CD4-positive, alpha-beta T cell (primary cell): ENCODE measurements around the gene GPR4. TPM values are rescaled to one million over a fixed set of nuclear protein-coding genes. Genes with fewer than 3 reads are reported as not detected.
"Not testable (repeated sequence)": the region's sequence is repeated elsewhere in the genome, so short reads cannot be mapped to it uniquely, and the experiment has no call there.

Experiments
- ATAC-seq: fragments of 200-7000 bp; cut with Tn5 transposase; one replicate; pipeline ENCODE4 v1.10.0; 2022; ENCODE audit warnings: mild to moderate bottlenecking; ENCODE audit not compliant: poor library complexity
- CTCF ChIA-PET: fragments of 350-600 bp; sonication (Branson Sonifier 250); formaldehyde crosslinking; loops from one replicate; lab custom pipeline; 2021; ENCODE audit warnings: antibody characterized with exemption, inconsistent platforms; lab: Charles Lee
- POLR2A ChIA-PET: fragments of 350-600 bp; sonication (Branson Sonifier 250); formaldehyde crosslinking; loops from one replicate; lab custom pipeline; 2021; ENCODE audit warnings: antibody characterized with exemption, inconsistent platforms; lab: Charles Lee
- DNase-seq, 14 experiments: peaks; one replicate each; pipeline ENCODE4 v3.0.0-alpha.2; 2013 to 2020; ENCODE audit warnings: mixed read lengths in 2 of 14
- H3K27ac ChIP-seq, 2 donors: one replicate each; pipeline versions ENCODE4 v1.5.1 to v1.7.0; 2013; ENCODE audit warnings: low read length in 2 of 2, low read depth in 1 of 2, mild to moderate bottlenecking in 1 of 2
- H3K27me3 ChIP-seq, 2 experiments: 1 replicate in 1 of 2; 2 replicates in 1 of 2; pipeline versions ENCODE4 v1.6.1 to v1.7.0; 2013; ENCODE audit warnings: low read length in 2 of 2, control low read depth in 1 of 2, mild to moderate bottlenecking in 1 of 2, moderate library complexity in 1 of 2; ENCODE audit not compliant: insufficient read depth in 2 of 2, control insufficient read depth in 1 of 2
- H3K36me3 ChIP-seq: one replicate; pipeline ENCODE4 v1.6.1; 2013; ENCODE audit warnings: low read length, control low read depth; ENCODE audit not compliant: insufficient read depth
- H3K4me1 ChIP-seq: one replicate; pipeline ENCODE4 v1.6.1; 2013; ENCODE audit warnings: low read length, control low read depth; ENCODE audit not compliant: insufficient read depth
- H3K4me3 ChIP-seq: one replicate; pipeline ENCODE4 v1.5.1; 2013; ENCODE audit warnings: mild to moderate bottlenecking, low read length, moderate library complexity
- H3K9me3 ChIP-seq, 2 experiments: 1 replicate in 1 of 2; 2 replicates in 1 of 2; pipeline versions ENCODE4 v1.6.1 to v1.7.0; 2013; ENCODE audit warnings: low read length in 2 of 2, mild to moderate bottlenecking in 2 of 2, control low read depth in 1 of 2, moderate library complexity in 1 of 2; ENCODE audit not compliant: control insufficient read depth in 1 of 2, insufficient read depth in 1 of 2
- H3K27ac Mint-ChIP-seq: one replicate; pipeline ENCODE4 v1.8.0; 2020; ENCODE audit warnings: mixed read lengths
- H3K27me3 Mint-ChIP-seq: one replicate; pipeline ENCODE4 v1.8.0; 2021; ENCODE audit warnings: mixed read lengths
- H3K36me3 Mint-ChIP-seq: one replicate; pipeline ENCODE4 v1.8.0; 2021; ENCODE audit warnings: low read depth, mixed read lengths
- H3K4me1 Mint-ChIP-seq: one replicate; pipeline ENCODE4 v1.8.0; 2021; ENCODE audit warnings: low read depth, mixed read lengths
- H3K4me3 Mint-ChIP-seq: one replicate; pipeline ENCODE4 v1.8.0; 2020; ENCODE audit warnings: mild to moderate bottlenecking, mixed read lengths
- H3K9me3 Mint-ChIP-seq: one replicate; pipeline ENCODE4 v1.8.0; 2020; ENCODE audit warnings: mixed read lengths
- CTCF ChIP-seq: fragments of 200-600 bp; IDR thresholded peaks from one replicate; pipeline ENCODE4 v1.8.0; 2022; ENCODE audit warnings: antibody characterized with exemption, mild to moderate bottlenecking
- intact Hi-C, 2 experiments: fragments of 100-400 bp; cut with DNase I in 1 of 2; cut with micrococcal nuclease in 1 of 2; formaldehyde crosslinking; loops; one replicate each; pipeline versions ENCODE4 v1.15.1 to v1.9.0; 2023 to 2025; cut with DNase I, micrococcal nuclease
- total RNA-seq, 174 experiments: library from RNA in 2 of 174; stranded (reverse) in 2 of 174; gene quantifications; one replicate each; pipeline ENCODE4 v1.2.3 and lab custom pipeline; 2021 to 2026

Gene GPR4
- total RNA-seq, 2 experiments from 2014 or later, result not detected

- POLR2A ChIA-PET, result no interaction called here
- Histone ChIP-seq H3K4me3 (no peak overlapping the region), H3K27ac (no peak overlapping the region), H3K4me1 (peaks cover 4% of the 10 kb centered on the region), H3K36me3 (peaks cover 60% of the 10 kb centered on the region), H3K9me3 (peaks cover 0 to 3% of the 10 kb centered on the region in 2 experiments), H3K27me3 (no peaks in the 10 kb centered on the region)
- ATAC-seq, result no peak
- Mint-ChIP-seq H3K4me1 (no peaks in the 10 kb centered on the region), H3K9me3 (no peaks in the 10 kb centered on the region), H3K4me3 (no peak overlapping the region), H3K36me3 (peaks cover 78% of the 10 kb centered on the region), H3K27me3 (no peaks in the 10 kb centered on the region), H3K27ac (no peak overlapping the region)
- no peak for DNase-seq
- CTCF ChIA-PET, result no interaction called here
- no peak for TF ChIP-seq CTCF
- intact Hi-C loops, result no loop called here
Measured at GRCh38 chr19:45621389-45621788, 19.4 kb upstream of the GPR4 start.

- DNase-seq, result no peak
- no peak for ATAC-seq
- ChIA-PET POLR2A (interaction anchor here (2.5 kb wide), 1 partner anchor 25 kb away, joined by 5 read pairs; no protein-coding TSS in a partner anchor), CTCF (interaction anchor here (4.6 kb wide), 1 partner anchor 26 kb away, joined by 20 read pairs; no protein-coding TSS in a partner anchor)
- no peak overlapping the region for H3K27ac ChIP-seq
- Mint-ChIP-seq H3K36me3 (peaks cover 84% of the 10 kb centered on the region), H3K27me3 (no peaks in the 10 kb centered on the region), H3K4me3 (no peak overlapping the region), H3K27ac (no peak overlapping the region), H3K9me3 (no peaks in the 10 kb centered on the region), H3K4me1 (peaks cover 5% of the 10 kb centered on the region)
- peaks cover 0 to 6% of the 10 kb centered on the region in 2 experiments for H3K9me3 ChIP-seq
- intact Hi-C loops, result no loop called here
- no peaks in the 10 kb centered on the region for H3K27me3 ChIP-seq
- peaks cover 16% of the 10 kb centered on the region for H3K4me1 ChIP-seq
- no peak for TF ChIP-seq CTCF
- peaks cover 69% of the 10 kb centered on the region for H3K36me3 ChIP-seq
- no peak overlapping the region for H3K4me3 ChIP-seq
Measured at GRCh38 chr19:45616704-45617017, 14.6 kb upstream of the GPR4 start.

- peaks cover 5% of the 10 kb centered on the region for H3K4me1 Mint-ChIP-seq
- no peak overlapping the region for H3K4me3 Mint-ChIP-seq
- Histone ChIP-seq H3K27me3 (no peaks in the 10 kb centered on the region), H3K9me3 (peaks cover 0 to 6% of the 10 kb centered on the region in 2 experiments), H3K4me1 (peaks cover 16% of the 10 kb centered on the region), H3K27ac (no peak overlapping the region), H3K36me3 (peaks cover 63% of the 10 kb centered on the region), H3K4me3 (no peak overlapping the region)
- no peaks in the 10 kb centered on the region for H3K27me3 Mint-ChIP-seq
- DNase-seq (peak; percentile 31 to 89 (median 63)), ATAC-seq (peak; percentile 98)
- CTCF ChIA-PET, result interaction anchor here (4.6 kb wide), 1 partner anchor 26 kb away, joined by 20 read pairs; no protein-coding TSS in a partner anchor
- H3K36me3 Mint-ChIP-seq, result peaks cover 83% of the 10 kb centered on the region
- no peaks in the 10 kb centered on the region for H3K9me3 Mint-ChIP-seq
- no peak for TF ChIP-seq CTCF
- POLR2A ChIA-PET, result interaction anchor here (2.5 kb wide), 1 partner anchor 26 kb away, joined by 5 read pairs; no protein-coding TSS in a partner anchor
- no peak overlapping the region for H3K27ac Mint-ChIP-seq
- intact Hi-C loops, result no loop called here
Measured at GRCh38 chr19:45615795-45616703, 14.0 kb upstream of the GPR4 start.

GRCh38 chr19:45615056-45615455 is 13.0 kb upstream of the GPR4 start:
- H3K9me3 Mint-ChIP-seq, ATAC-seq, H3K27ac Mint-ChIP-seq, H3K27me3 ChIP-seq, DNase-seq, H3K27me3 Mint-ChIP-seq, H3K4me3 ChIP-seq, intact Hi-C loops, H3K4me3 Mint-ChIP-seq, H3K4me1 Mint-ChIP-seq, H3K27ac ChIP-seq, H3K9me3 ChIP-seq: not testable (repeated sequence)
- Histone ChIP-seq H3K36me3 (peaks cover 63% of the 10 kb centered on the region), H3K4me1 (peaks cover 16% of the 10 kb centered on the region)
- ChIA-PET CTCF (interaction anchor here (4.6 kb wide), 1 partner anchor 27 kb away, joined by 20 read pairs; no protein-coding TSS in a partner anchor), POLR2A (interaction anchor here (1.3 kb wide), 1 partner anchor 27 kb away, joined by 5 read pairs; no protein-coding TSS in a partner anchor)
- H3K36me3 Mint-ChIP-seq, result peaks cover 85% of the 10 kb centered on the region
